Thyroid gland (tissue), 4 donors: ENCODE data around the gene FPR1.

Experiments used
- POLR2A ChIP-seq, 2 donors: fragments of 450-650 bp; IDR thresholded peaks; one replicate each; pipeline ENCODE4 v1.6.1; 2017; ENCODE audit warnings: antibody characterized with exemption in 2 of 2, mild to moderate bottlenecking in 2 of 2, moderate library complexity in 1 of 2
- TF ChIP-seq, protein P1 (sequence below), 6 experiments: fragments of 200-600 bp in 3 of 6; fragments of 450-650 bp in 3 of 6; sonication (generic) in 3 of 6; IDR thresholded peaks; one replicate each; pipeline ENCODE4 v1.5.1; 2016 to 2019; ENCODE audit warnings: antibody characterized with exemption in 6 of 6, mild to moderate bottlenecking in 2 of 6, inconsistent platforms in 1 of 6, moderate library complexity in 1 of 6

DNA sequence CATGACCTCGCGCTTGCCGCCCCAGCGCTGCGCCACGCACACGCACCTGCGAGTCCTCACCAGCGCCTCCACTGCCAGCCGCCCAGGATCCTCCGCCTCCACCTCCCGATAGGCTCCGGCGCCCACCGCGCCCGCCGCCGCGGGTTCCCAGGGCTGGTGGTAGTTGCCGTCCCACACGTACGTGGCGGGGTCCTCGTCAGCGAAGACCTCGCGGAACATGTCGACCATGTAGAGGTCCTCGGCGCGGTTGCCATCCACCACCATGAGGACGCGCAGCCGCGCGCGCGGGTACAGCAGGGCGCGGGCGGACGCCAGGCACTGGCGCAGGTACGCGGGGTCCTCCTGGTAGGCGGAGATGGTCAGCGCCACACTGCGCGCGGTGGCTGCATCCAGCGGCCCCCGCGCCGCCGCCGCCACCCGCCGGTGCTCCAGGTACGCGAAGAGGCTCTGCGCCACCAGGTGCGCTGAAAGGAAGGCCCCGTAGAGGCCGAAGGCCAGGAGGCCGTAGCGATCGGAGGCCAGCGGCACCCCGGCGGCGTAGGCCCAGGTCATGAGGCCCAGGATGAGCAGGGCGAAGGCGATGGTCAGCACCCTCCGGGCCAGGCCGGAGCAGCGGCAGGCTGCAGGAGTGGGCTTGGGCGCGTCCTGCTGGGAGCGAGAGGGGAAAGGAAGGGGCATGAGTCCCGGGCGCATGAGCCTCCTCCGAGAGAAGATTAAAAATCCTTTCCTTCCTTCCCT, 32.3 kb downstream of the FPR1 start:
- TF ChIP-seq, protein P1, sequence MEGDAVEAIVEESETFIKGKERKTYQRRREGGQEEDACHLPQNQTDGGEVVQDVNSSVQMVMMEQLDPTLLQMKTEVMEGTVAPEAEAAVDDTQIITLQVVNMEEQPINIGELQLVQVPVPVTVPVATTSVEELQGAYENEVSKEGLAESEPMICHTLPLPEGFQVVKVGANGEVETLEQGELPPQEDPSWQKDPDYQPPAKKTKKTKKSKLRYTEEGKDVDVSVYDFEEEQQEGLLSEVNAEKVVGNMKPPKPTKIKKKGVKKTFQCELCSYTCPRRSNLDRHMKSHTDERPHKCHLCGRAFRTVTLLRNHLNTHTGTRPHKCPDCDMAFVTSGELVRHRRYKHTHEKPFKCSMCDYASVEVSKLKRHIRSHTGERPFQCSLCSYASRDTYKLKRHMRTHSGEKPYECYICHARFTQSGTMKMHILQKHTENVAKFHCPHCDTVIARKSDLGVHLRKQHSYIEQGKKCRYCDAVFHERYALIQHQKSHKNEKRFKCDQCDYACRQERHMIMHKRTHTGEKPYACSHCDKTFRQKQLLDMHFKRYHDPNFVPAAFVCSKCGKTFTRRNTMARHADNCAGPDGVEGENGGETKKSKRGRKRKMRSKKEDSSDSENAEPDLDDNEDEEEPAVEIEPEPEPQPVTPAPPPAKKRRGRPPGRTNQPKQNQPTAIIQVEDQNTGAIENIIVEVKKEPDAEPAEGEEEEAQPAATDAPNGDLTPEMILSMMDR (IDR thresholded peaks at IDR 0.05), result no peak
- no peak for TF ChIP-seq POLR2A (IDR thresholded peaks at IDR 0.05)
